WI38 (cell line): ENCODE results near the gene OGT.

ENCODE experiments used
- H3K4me3 ChIP-seq: 2 replicates; pipeline ENCODE4 v1.5.1; 2011; ENCODE audit warnings: low read depth, mild to moderate bottlenecking, control low read depth, low read length
- CTCF ChIP-seq: IDR thresholded peaks from 2 replicates; pipeline ENCODE4 v1.5.1; 2012; ENCODE audit warnings: low read depth, mild to moderate bottlenecking, control low read depth, low read length

The OGT gene

DNA sequence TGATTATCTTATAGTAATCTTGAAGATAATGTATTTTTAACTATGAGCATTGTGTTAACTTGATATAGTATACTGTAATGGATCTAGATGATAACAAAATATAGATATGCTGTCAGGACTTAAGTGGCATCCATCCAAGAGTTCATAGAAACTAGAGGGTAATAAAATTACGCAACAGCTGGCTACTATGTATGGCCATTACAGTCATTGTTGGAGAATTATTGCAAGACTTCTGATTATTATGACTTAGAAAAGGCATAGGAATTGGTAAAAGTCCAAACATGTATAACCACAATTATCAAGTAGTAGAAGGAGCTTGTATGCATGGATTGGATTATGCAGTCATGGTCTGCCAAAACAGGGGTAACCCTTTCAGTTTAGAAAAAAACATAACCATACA lies 9.5 kb downstream of the OGT start:
- no peak for TF ChIP-seq CTCF
- no peak overlapping the region for H3K4me3 ChIP-seq

DNA sequence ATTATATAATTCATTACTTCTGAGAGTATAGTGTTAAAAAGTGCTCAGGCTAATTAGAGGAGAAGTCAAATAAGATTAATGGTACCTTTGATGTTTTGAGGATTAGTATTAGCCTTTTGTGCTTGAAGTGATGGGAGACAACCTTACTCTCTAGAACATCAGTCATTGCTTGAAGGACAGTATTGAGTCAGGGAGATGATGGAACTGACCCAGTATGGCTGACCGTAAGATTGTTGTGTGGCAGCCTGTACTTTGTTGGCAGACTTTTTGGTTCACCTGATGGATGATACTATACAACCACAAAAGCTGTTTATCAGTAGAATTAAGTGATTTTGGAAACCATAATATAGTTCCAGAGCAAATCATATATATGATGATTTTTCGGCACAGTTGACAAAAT lies 9.9 kb downstream of the OGT start:
- H3K4me3 ChIP-seq = no peak overlapping the region
- no peak for TF ChIP-seq CTCF

DNA sequence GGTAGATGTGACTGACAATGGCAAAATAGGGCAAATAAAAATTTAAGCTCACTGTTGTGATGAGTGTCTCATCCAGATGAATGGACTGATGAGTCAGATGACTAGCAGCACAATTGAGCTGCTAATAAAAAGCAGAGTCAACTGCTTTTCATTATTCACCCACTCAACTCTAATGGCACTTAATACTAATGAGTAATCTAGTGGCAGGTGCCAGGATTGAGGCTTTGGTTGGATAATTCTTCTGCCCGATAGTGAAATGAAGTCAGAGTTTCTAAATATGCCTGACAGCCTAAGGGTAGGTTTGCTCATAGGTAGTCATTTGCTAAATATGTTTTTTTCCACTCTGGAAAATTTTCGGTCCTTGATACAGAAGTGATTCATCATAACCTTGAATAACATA lies 10.4 kb downstream of the OGT start:
- no peak for TF ChIP-seq CTCF

DNA sequence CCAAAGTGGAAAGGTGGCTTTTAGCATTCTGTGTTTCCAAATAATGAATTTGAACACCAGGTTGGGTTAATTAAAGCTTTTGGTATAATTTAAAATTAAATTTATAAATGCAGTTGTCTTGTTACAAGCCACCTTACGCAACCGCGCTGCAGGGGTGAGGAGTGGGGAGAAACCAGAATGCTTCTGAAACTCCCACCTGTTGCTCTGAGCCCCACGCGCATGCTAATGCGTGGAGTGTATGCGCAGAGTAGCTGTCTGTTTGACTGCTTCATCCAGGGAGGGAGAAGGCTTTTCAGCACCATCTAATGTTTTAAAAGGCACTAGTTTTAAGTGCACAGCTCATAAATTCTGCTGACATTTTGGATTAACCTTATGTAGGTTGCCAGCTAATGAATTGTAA lies 12.5 kb downstream of the OGT start:
- no peak overlapping the region for H3K4me3 ChIP-seq
- TF ChIP-seq CTCF = no peak

More for the DNA sequence above, 10.4 kb downstream of the OGT start:
- no peak overlapping the region for H3K4me3 ChIP-seq

DNA sequence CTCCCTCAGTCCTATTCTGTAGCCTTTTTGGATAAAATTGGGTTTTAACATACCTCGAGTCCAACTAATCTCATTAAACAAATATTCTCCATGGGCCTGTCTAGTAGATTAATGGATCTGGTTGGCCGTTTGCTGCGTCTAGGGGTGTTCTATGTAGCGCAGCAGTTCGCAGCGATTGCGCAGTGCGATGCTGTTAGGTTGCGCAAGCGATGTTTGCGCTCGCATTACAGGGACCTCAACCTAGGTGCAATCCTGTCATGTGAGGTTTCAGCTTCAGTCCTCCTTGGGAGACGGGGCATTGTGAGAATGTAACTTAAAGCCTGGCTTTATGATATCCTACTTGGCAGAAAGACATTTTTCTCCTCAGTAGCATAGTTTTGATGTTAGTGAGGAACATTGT lies 14.0 kb downstream of the OGT start:
- H3K4me3 ChIP-seq = no peak overlapping the region

DNA sequence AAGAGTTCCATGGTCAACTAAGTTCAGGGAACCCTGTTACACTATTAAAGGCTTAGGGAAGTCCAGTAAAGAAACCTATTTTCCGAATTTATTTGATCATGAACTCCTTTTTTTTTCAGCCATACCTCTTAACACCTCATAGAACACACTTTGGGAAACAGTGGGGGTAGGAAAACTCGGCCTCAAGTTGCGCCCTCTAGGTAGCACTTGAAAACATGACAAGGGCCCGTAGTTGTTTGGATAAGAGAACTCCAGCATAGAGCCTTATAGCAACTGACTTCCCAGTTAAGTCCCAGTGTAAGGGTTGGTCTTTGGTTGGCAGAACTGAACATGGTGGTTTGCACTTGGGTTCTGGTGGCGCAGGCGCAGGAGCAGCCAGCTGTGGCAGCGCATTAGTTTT lies 14.4 kb downstream of the OGT start:
- no peak overlapping the region for H3K4me3 ChIP-seq
- TF ChIP-seq CTCF = no peak

More for the DNA sequence above, 14.0 kb downstream of the OGT start:
- no peak for TF ChIP-seq CTCF

- TF ChIP-seq CTCF = no peak
- H3K4me3 ChIP-seq = no peak overlapping the region
Measured at GRCh38 chrX:71549986-71550385, 17.1 kb downstream of the OGT start.

GRCh38 chrX:71550578-71550977 lies 17.7 kb downstream of the OGT start:
- no peak for TF ChIP-seq CTCF

More at GRCh38 chrX:71550578-71550977, 17.7 kb downstream of the OGT start:
- H3K4me3 ChIP-seq = no peak overlapping the region
